ENCODE results near the gene MYOZ1.

The MYOZ1 gene

GRCh38 chr10:73647211-73647874, 6.1 kb upstream of the MYOZ1 start:
- Histone ChIP-seq H3K9ac (ENCODE audit: low read length in 5 of 5) (peak overlapping the region in 4 of 5 donors; percentile 64 to 79 (median 68)), H3K4me3 (ENCODE audit: low read depth in 1 of 5, low read length in 5 of 5) (peak overlapping the region; percentile 77 to 89 (median 83)), H3K4me1 (ENCODE audit: control insufficient read depth in 5 of 5, insufficient read depth in 5 of 5, low read length in 5 of 5) (peaks cover 0 to 21% (median 17%) of the 10 kb centered on the region in 5 donors), H3K27me3 (ENCODE audit: control insufficient read depth in 5 of 5, insufficient read depth in 4 of 5, low read length in 5 of 5) (no peaks in the 10 kb centered on the region), H3K27ac (ENCODE audit: low read depth, low read length) (no peak overlapping the region), H3K9me3 (ENCODE audit: control insufficient read depth in 5 of 5, low read length in 5 of 5) (no peaks in the 10 kb centered on the region), H3K36me3 (ENCODE audit: control insufficient read depth in 5 of 5, insufficient read depth in 5 of 5, low read length in 5 of 5) (no peaks in the 10 kb centered on the region)

- Histone ChIP-seq H3K4me1 (ENCODE audit: control insufficient read depth in 5 of 5, insufficient read depth in 5 of 5, low read length in 5 of 5) (peaks cover 0 to 23% (median 19%) of the 10 kb centered on the region in 5 donors), H3K9ac (ENCODE audit: low read length in 5 of 5) (no peak overlapping the region), H3K27ac (ENCODE audit: low read depth, low read length) (no peak overlapping the region), H3K4me3 (ENCODE audit: low read depth in 1 of 5, low read length in 5 of 5) (no peak overlapping the region), H3K36me3 (ENCODE audit: control insufficient read depth in 5 of 5, insufficient read depth in 5 of 5, low read length in 5 of 5) (no peaks in the 10 kb centered on the region), H3K27me3 (ENCODE audit: control insufficient read depth in 5 of 5, insufficient read depth in 4 of 5, low read length in 5 of 5) (peaks cover 0 to under 1% (median 0%) of the 10 kb centered on the region in 5 donors), H3K9me3 (ENCODE audit: control insufficient read depth in 5 of 5, low read length in 5 of 5) (no peaks in the 10 kb centered on the region)
Observed at GRCh38 chr10:73646598-73647041, 5.3 kb upstream of the MYOZ1 start.

DNA sequence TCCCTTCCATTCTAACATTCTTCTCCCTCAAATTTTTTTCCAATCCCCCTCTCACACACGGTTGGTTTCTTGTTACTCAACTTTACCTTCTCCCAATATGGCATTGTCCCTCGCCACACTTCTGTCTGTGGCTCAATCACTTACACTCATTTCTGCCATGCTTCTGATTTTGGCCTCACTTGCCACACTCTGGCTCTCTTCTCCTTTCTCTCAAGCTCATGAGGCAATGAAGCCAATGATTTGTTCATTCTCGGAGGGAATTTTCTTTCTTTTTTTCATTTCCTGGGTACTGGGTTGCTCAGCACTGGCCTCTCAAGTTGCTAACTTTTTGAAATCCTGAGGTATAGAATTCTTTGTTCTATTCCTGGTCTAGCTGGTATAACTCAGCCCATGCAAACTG, 4.0 kb upstream of the MYOZ1 start:
- Histone ChIP-seq H3K27me3 (ENCODE audit: control insufficient read depth in 5 of 5, insufficient read depth in 4 of 5, low read length in 5 of 5) (peaks cover 0 to 2% (median 0%) of the 10 kb centered on the region in 5 donors), H3K9ac (ENCODE audit: low read length in 5 of 5) (no peak overlapping the region), H3K4me3 (ENCODE audit: low read depth in 1 of 5, low read length in 5 of 5) (no peak overlapping the region), H3K27ac (ENCODE audit: low read depth, low read length) (no peak overlapping the region), H3K4me1 (ENCODE audit: control insufficient read depth in 5 of 5, insufficient read depth in 5 of 5, low read length in 5 of 5) (peaks cover 0 to 29% (median 22%) of the 10 kb centered on the region in 5 donors), H3K9me3 (ENCODE audit: control insufficient read depth in 5 of 5, low read length in 5 of 5) (no peaks in the 10 kb centered on the region), H3K36me3 (ENCODE audit: control insufficient read depth in 5 of 5, insufficient read depth in 5 of 5, low read length in 5 of 5) (no peaks in the 10 kb centered on the region)

DNA sequence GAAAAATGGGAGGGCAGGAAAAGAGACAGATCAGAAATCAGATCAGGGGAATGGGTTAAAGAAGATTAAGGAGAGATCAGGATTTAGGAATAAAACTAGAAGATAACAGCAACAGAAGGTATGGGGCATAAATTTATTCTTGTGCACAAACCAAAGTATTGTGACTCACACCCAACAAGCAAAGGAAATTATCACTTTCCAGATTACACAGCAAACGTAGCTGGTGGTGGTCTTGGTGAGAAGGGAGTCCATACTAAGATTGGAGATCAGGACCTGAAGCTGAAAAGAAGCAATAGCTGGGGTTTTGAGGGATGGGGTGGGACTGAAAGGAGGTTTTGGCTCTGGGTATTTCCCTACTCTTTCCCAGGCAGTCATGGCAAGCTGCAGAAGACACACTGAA, 3.5 kb upstream of the MYOZ1 start:
- Histone ChIP-seq H3K36me3 (ENCODE audit: control insufficient read depth in 5 of 5, insufficient read depth in 5 of 5, low read length in 5 of 5) (no peaks in the 10 kb centered on the region), H3K27me3 (ENCODE audit: control insufficient read depth in 5 of 5, insufficient read depth in 4 of 5, low read length in 5 of 5) (peaks cover 0 to 4% (median 0%) of the 10 kb centered on the region in 5 donors), H3K9me3 (ENCODE audit: control insufficient read depth in 5 of 5, low read length in 5 of 5) (no peaks in the 10 kb centered on the region), H3K4me3 (ENCODE audit: low read depth in 1 of 5, low read length in 5 of 5) (no peak overlapping the region), H3K4me1 (ENCODE audit: control insufficient read depth in 5 of 5, insufficient read depth in 5 of 5, low read length in 5 of 5) (peaks cover 0 to 29% (median 22%) of the 10 kb centered on the region in 5 donors), H3K9ac (ENCODE audit: low read length in 5 of 5) (no peak overlapping the region), H3K27ac (ENCODE audit: low read depth, low read length) (no peak overlapping the region)

- peaks cover 0 to 29% (median 22%) of the 10 kb centered on the region in 5 donors for H3K4me1 ChIP-seq (ENCODE audit: control insufficient read depth in 5 of 5, insufficient read depth in 5 of 5, low read length in 5 of 5)
- H3K9ac ChIP-seq (ENCODE audit: low read length in 5 of 5): no peak overlapping the region
- no peak overlapping the region for H3K4me3 ChIP-seq (ENCODE audit: low read depth in 1 of 5, low read length in 5 of 5)
Observed at GRCh38 chr10:73644015-73644743, 2.9 kb upstream of the MYOZ1 start.

GRCh38 chr10:73643362-73643761, 2.1 kb upstream of the MYOZ1 start:
- Histone ChIP-seq H3K27ac (ENCODE audit: low read depth, low read length) (no peak overlapping the region), H3K4me3 (ENCODE audit: low read depth in 1 of 5, low read length in 5 of 5) (no peak overlapping the region), H3K9me3 (ENCODE audit: control insufficient read depth in 5 of 5, low read length in 5 of 5) (no peaks in the 10 kb centered on the region), H3K27me3 (ENCODE audit: control insufficient read depth in 5 of 5, insufficient read depth in 4 of 5, low read length in 5 of 5) (peaks cover 0 to 4% (median 0%) of the 10 kb centered on the region in 5 donors), H3K4me1 (ENCODE audit: control insufficient read depth in 5 of 5, insufficient read depth in 5 of 5, low read length in 5 of 5) (peaks cover 0 to 24% (median 18%) of the 10 kb centered on the region in 5 donors), H3K9ac (ENCODE audit: low read length in 5 of 5) (no peak overlapping the region), H3K36me3 (ENCODE audit: control insufficient read depth in 5 of 5, insufficient read depth in 5 of 5, low read length in 5 of 5) (no peaks in the 10 kb centered on the region)

More at GRCh38 chr10:73644015-73644743, 2.9 kb upstream of the MYOZ1 start:
- no peak overlapping the region for H3K27ac ChIP-seq (ENCODE audit: low read depth, low read length)
- no peaks in the 10 kb centered on the region for H3K36me3 ChIP-seq (ENCODE audit: control insufficient read depth in 5 of 5, insufficient read depth in 5 of 5, low read length in 5 of 5)
- H3K9me3 ChIP-seq (ENCODE audit: control insufficient read depth in 5 of 5, low read length in 5 of 5): no peaks in the 10 kb centered on the region
- H3K27me3 ChIP-seq (ENCODE audit: control insufficient read depth in 5 of 5, insufficient read depth in 4 of 5, low read length in 5 of 5): peaks cover 0 to 4% (median 0%) of the 10 kb centered on the region in 5 donors

- Histone ChIP-seq H3K4me1 (ENCODE audit: control insufficient read depth in 5 of 5, insufficient read depth in 5 of 5, low read length in 5 of 5) (peaks cover 0 to 10% (median 3%) of the 10 kb centered on the region in 5 donors), H3K9ac (ENCODE audit: low read length in 5 of 5) (no peak overlapping the region)
Observed at GRCh38 chr10:73639286-73639685, 2.0 kb downstream of the MYOZ1 start.

GRCh38 chr10:73635781-73636180, 5.5 kb downstream of the MYOZ1 start:
- H3K36me3 ChIP-seq (ENCODE audit: control insufficient read depth in 5 of 5, insufficient read depth in 5 of 5, low read length in 5 of 5): no peaks in the 10 kb centered on the region
- H3K27me3 ChIP-seq (ENCODE audit: control insufficient read depth in 5 of 5, insufficient read depth in 4 of 5, low read length in 5 of 5): peaks cover 0 to 4% (median 0%) of the 10 kb centered on the region in 5 donors
- H3K9ac ChIP-seq (ENCODE audit: low read length in 5 of 5): no peak overlapping the region
- peaks cover 0 to 5% (median 0%) of the 10 kb centered on the region in 5 donors for H3K4me1 ChIP-seq (ENCODE audit: control insufficient read depth in 5 of 5, insufficient read depth in 5 of 5, low read length in 5 of 5)
- no peak overlapping the region for H3K27ac ChIP-seq (ENCODE audit: low read depth, low read length)
- no peaks in the 10 kb centered on the region for H3K9me3 ChIP-seq (ENCODE audit: control insufficient read depth in 5 of 5, low read length in 5 of 5)
- H3K4me3 ChIP-seq (ENCODE audit: low read depth in 1 of 5, low read length in 5 of 5): no peak overlapping the region

More at GRCh38 chr10:73639286-73639685, 2.0 kb downstream of the MYOZ1 start:
- H3K27ac ChIP-seq (ENCODE audit: low read depth, low read length): no peak overlapping the region
- H3K36me3 ChIP-seq (ENCODE audit: control insufficient read depth in 5 of 5, insufficient read depth in 5 of 5, low read length in 5 of 5): no peaks in the 10 kb centered on the region
- H3K27me3 ChIP-seq (ENCODE audit: control insufficient read depth in 5 of 5, insufficient read depth in 4 of 5, low read length in 5 of 5): peaks cover 0 to 4% (median 0%) of the 10 kb centered on the region in 5 donors
- no peaks in the 10 kb centered on the region for H3K9me3 ChIP-seq (ENCODE audit: control insufficient read depth in 5 of 5, low read length in 5 of 5)
- no peak overlapping the region for H3K4me3 ChIP-seq (ENCODE audit: low read depth in 1 of 5, low read length in 5 of 5)

GRCh38 chr10:73634421-73634820, 6.9 kb downstream of the MYOZ1 start:
- Histone ChIP-seq H3K9ac (ENCODE audit: low read length in 5 of 5) (no peak overlapping the region), H3K4me3 (ENCODE audit: low read depth in 1 of 5, low read length in 5 of 5) (no peak overlapping the region), H3K9me3 (ENCODE audit: control insufficient read depth in 5 of 5, low read length in 5 of 5) (no peaks in the 10 kb centered on the region), H3K4me1 (ENCODE audit: control insufficient read depth in 5 of 5, insufficient read depth in 5 of 5, low read length in 5 of 5) (no peaks in the 10 kb centered on the region), H3K27me3 (ENCODE audit: control insufficient read depth in 5 of 5, insufficient read depth in 4 of 5, low read length in 5 of 5) (peaks cover 0 to 3% (median 0%) of the 10 kb centered on the region in 5 donors), H3K27ac (ENCODE audit: low read depth, low read length) (no peak overlapping the region), H3K36me3 (ENCODE audit: control insufficient read depth in 5 of 5, insufficient read depth in 5 of 5, low read length in 5 of 5) (no peaks in the 10 kb centered on the region)

- Histone ChIP-seq H3K4me1 (ENCODE audit: control insufficient read depth in 5 of 5, insufficient read depth in 5 of 5, low read length in 5 of 5) (peaks cover 0 to 18% (median 11%) of the 10 kb centered on the region in 5 donors), H3K36me3 (ENCODE audit: control insufficient read depth in 5 of 5, insufficient read depth in 5 of 5, low read length in 5 of 5) (no peaks in the 10 kb centered on the region), H3K9me3 (ENCODE audit: control insufficient read depth in 5 of 5, low read length in 5 of 5) (no peaks in the 10 kb centered on the region), H3K4me3 (ENCODE audit: low read depth in 1 of 5, low read length in 5 of 5) (no peak overlapping the region), H3K27ac (ENCODE audit: low read depth, low read length) (no peak overlapping the region), H3K9ac (ENCODE audit: low read length in 5 of 5) (no peak overlapping the region), H3K27me3 (ENCODE audit: control insufficient read depth in 5 of 5, insufficient read depth in 4 of 5, low read length in 5 of 5) (peaks cover 0 to 3% (median 0%) of the 10 kb centered on the region in 5 donors)
Observed at GRCh38 chr10:73629165-73629564, 12.1 kb downstream of the MYOZ1 start.
